Endothelial cell of umbilical vein (primary cell): ENCODE data around the gene ZNF81.

Experiments used
- EZH2 ChIP-seq: IDR thresholded peaks from 2 replicates; pipeline ENCODE4 v1.6.1; 2012; ENCODE audit warnings: borderline replicate concordance, low read depth, mild to moderate bottlenecking, moderate library complexity, low read length, inconsistent platforms; ENCODE audit not compliant: severe bottlenecking
- JUN ChIP-seq: IDR thresholded peaks from 2 replicates; pipeline ENCODE4 v1.6.1; 2011; ENCODE audit warnings: borderline replicate concordance, low read depth; ENCODE audit not compliant: insufficient read length, insufficient read depth
- POLR2A ChIP-seq: IDR thresholded peaks from 2 replicates; pipeline ENCODE4 v1.6.1; 2012; ENCODE audit warnings: low read depth, mild to moderate bottlenecking, control low read depth, low read length
- POLR2AphosphoS5 ChIP-seq: IDR thresholded peaks from 2 replicates; pipeline ENCODE4 v1.6.1; 2012; ENCODE audit warnings: low read depth, mild to moderate bottlenecking, control low read depth, low read length, moderate library complexity; ENCODE audit not compliant: insufficient read depth
- TF ChIP-seq, protein P1 (sequence below), 2 donors: IDR thresholded peaks; 1 replicate in 1 of 2; 2 replicates in 1 of 2; pipeline ENCODE4 v1.5.1; 2011; ENCODE audit warnings: low read length in 2 of 2, mild to moderate bottlenecking in 2 of 2, moderate library complexity in 2 of 2, control low read depth in 1 of 2, inconsistent platforms in 1 of 2, low read depth in 1 of 2; ENCODE audit not compliant: insufficient read depth in 1 of 2; ENCODE audit errors: extremely low read depth in 1 of 2

DNA sequence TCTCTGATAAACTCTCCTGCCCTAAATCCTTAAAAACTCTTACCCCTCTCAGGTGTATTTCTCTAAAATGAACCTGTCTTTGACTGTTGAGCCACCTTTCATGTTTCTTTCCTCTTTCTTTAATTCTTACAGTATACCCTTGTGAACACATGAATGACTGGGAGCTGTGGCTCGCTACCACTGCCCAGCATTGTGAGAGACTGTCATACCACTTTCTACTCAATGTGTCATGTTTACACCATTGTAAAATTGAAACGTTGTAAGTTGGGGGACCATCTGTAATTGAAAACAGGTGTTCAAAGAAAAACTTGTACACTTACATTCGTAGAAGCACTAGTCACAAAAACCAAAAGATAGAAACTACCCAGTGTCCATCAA is 100.2 kb downstream of the ZNF81 start:
- TF ChIP-seq POLR2AphosphoS5 = no peak
- TF ChIP-seq, protein P1, sequence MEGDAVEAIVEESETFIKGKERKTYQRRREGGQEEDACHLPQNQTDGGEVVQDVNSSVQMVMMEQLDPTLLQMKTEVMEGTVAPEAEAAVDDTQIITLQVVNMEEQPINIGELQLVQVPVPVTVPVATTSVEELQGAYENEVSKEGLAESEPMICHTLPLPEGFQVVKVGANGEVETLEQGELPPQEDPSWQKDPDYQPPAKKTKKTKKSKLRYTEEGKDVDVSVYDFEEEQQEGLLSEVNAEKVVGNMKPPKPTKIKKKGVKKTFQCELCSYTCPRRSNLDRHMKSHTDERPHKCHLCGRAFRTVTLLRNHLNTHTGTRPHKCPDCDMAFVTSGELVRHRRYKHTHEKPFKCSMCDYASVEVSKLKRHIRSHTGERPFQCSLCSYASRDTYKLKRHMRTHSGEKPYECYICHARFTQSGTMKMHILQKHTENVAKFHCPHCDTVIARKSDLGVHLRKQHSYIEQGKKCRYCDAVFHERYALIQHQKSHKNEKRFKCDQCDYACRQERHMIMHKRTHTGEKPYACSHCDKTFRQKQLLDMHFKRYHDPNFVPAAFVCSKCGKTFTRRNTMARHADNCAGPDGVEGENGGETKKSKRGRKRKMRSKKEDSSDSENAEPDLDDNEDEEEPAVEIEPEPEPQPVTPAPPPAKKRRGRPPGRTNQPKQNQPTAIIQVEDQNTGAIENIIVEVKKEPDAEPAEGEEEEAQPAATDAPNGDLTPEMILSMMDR (IDR thresholded peaks at IDR 0.05; ENCODE audit: extremely low read depth in 1 of 2, insufficient read depth in 1 of 2, low read depth in 1 of 2, low read length in 2 of 2) = no peak
- TF ChIP-seq JUN = no peak
- no peak for TF ChIP-seq EZH2
- TF ChIP-seq POLR2A = no peak
